Islet precursor cell (in vitro differentiated cells): ENCODE results near the gene SPRR2G.
"Not testable (repeated sequence)": the region's sequence is repeated elsewhere in the genome, so short reads cannot be mapped to it uniquely, and the experiment has no call there.

ENCODE experiments used
- DNase-seq: peaks from one replicate; pipeline ENCODE4 v3.0.0-alpha.2; 2018

Gene SPRR2G

DNA sequence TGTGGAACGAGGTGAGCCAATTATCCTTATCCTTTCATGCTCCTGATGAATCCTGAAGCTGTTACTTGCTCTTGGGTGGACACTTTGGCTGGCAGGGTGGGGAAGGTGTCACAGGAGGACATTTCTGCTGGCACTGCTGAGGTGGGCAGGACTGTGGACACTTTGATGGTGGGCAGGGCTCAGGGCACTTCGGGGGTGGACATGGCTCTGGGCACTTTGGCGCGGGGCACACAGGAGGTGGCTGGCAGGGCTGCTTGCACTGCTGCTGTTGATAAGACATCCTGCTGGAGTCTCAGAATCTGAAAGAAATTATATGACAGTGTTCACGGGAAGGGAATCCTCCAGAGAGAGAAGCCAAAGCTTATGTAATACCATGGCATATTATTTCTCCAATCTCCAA is 38.2 kb downstream of the SPRR2G start:
- not testable (repeated sequence) for DNase-seq

DNA sequence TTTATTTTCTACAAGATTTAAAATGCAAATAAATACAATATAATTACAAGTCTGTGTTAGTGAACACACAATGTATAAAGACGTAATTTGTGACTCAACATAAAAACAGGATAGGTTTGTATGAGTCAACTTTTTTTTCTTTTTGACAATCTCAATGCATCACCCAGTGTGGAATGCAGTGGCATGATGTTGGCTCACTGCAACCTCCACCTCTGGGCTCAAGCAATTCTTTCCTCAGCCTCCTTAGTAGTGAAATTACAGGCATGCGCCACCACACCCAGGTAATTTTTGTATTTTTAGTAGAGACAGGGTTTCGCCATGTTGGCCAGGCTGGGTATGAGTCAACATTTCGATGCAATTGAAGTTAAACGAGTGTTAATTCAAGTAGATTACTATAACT is 50.4 kb downstream of the SPRR2G start:
- no peak for DNase-seq
